ENCODE measurements around the gene SH3PXD2B. TPM values are rescaled to one million over a fixed set of nuclear protein-coding genes. Genes with fewer than 3 reads are reported as not detected.
"Not testable (repeated sequence)": the region's sequence is repeated elsewhere in the genome, so short reads cannot be mapped to it uniquely, and the experiment has no call there.

SH3PXD2B gene
- total RNA-seq, 1 donor from 2014 or later = 62.4 TPM

DNA sequence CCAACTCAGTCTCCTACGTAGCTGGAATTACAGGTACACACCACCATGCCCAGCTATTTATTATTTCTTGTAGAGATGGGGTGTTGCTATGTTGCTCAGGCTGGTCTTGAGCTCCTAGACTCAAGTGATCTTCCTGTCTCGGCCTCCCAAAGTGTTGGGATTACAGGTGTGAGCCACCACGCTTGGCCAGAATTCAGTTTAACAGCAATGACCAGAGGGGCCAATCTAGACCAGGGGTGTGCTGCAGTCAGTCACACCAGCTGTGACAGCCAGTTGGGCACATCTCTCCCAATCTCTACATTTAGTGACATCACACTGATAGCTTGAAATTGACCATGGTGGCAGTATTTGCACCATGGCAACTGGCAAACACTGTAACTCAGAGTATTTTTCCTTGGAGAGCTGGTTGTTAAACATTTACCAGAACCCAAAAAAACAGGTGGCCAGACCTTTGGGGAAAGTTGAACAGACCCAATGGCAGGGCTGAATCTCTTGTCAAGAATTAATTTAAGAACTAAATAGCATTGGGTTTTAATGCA, 103.0 kb downstream of the SH3PXD2B start:
- Histone ChIP-seq H3K36me3 (ENCODE audit: control insufficient read depth, insufficient read depth, low read length) (peaks cover 1% of the 10 kb centered on the region), H3K27me3 (ENCODE audit: control insufficient read depth, insufficient read depth, low read length) (no peaks in the 10 kb centered on the region), H3K4me3 (ENCODE audit: low read depth, low read length) (no peak overlapping the region)
- TF ChIP-seq, protein P1, sequence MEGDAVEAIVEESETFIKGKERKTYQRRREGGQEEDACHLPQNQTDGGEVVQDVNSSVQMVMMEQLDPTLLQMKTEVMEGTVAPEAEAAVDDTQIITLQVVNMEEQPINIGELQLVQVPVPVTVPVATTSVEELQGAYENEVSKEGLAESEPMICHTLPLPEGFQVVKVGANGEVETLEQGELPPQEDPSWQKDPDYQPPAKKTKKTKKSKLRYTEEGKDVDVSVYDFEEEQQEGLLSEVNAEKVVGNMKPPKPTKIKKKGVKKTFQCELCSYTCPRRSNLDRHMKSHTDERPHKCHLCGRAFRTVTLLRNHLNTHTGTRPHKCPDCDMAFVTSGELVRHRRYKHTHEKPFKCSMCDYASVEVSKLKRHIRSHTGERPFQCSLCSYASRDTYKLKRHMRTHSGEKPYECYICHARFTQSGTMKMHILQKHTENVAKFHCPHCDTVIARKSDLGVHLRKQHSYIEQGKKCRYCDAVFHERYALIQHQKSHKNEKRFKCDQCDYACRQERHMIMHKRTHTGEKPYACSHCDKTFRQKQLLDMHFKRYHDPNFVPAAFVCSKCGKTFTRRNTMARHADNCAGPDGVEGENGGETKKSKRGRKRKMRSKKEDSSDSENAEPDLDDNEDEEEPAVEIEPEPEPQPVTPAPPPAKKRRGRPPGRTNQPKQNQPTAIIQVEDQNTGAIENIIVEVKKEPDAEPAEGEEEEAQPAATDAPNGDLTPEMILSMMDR (IDR thresholded peaks at IDR 0.05; ENCODE audit: insufficient read depth, low read length, poor library complexity, severe bottlenecking) = no peak
- DNase-seq (ENCODE audit: low read depth) = no peak

DNA sequence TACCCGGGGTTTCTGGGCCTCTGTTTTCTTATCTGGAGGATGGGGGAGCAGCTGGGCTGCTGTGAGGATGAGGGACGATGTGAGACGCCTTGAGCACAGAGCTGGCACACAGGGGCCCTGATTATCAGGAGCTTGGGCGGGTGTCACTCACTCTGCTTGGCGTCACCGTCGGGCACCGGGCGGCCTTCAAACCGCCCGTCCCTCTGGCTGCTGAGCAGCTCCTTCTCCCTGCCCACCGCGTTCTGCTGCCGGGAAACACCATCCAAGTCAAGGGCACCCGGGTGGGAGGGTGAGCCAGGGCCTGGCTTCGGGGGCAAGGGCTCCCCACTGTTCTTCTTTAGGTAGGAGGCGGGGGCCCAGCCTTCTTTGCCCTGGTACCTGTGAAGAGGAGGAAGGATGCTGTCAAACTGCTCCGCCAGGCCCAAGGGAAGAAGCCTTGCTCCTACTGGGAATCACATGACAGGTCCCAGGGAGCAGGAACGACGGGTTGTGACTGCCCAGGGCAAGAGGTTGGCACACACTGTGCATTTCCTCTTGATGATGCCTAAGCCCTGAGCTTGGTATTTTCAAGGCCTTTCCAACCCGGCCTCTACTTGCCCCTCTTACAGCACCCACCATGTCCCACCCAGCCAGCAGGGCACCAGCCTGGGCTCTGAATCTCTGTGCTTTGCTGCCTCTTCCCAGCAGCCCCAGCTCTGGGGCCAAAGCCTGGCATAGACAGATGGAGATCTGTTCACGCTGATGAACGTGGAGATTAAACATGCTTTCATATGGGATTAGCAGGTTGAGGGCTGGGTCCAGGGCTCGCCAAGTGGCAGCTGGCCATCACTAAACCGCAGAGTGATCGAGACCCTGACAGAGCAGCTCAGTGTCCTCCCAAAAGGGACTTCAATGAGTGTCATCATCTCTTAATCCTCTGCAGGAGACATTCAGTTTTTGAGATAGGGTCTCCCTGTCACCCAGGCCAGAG, 103.8 kb downstream of the SH3PXD2B start:
- no peaks in the 10 kb centered on the region for H3K27me3 ChIP-seq (ENCODE audit: control insufficient read depth, insufficient read depth, low read length)
- DNase-seq (ENCODE audit: low read depth) = no peak
- peaks cover 1% of the 10 kb centered on the region for H3K36me3 ChIP-seq (ENCODE audit: control insufficient read depth, insufficient read depth, low read length)
- no peak overlapping the region for H3K4me3 ChIP-seq (ENCODE audit: low read depth, low read length)
- TF ChIP-seq, protein P1 (IDR thresholded peaks at IDR 0.05; ENCODE audit: insufficient read depth, low read length, poor library complexity, severe bottlenecking) = no peak

DNA sequence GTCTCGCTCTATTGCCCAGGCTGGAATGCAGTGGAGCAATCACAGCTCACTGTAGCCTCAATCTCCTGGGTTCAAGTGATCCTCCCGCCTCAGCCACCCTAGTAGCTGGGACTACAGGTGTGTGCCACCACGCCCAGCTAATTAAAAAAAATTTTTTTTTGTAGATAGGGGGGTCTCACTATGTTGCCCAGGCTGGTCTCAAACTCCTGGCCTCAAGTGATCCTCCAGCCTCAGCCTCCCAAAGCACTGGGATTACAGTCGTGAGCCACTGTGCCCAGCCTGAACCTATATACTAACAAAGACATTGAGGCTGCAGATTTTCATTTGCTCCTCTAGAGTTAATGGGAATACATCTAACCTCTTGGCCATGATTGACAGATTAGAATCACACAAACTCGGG, 105.6 kb downstream of the SH3PXD2B start:
- not testable (repeated sequence) for DNase-seq (ENCODE audit: low read depth); H3K27me3 ChIP-seq (ENCODE audit: control insufficient read depth, insufficient read depth, low read length); H3K4me3 ChIP-seq (ENCODE audit: low read depth, low read length); H3K36me3 ChIP-seq (ENCODE audit: control insufficient read depth, insufficient read depth, low read length)

DNA sequence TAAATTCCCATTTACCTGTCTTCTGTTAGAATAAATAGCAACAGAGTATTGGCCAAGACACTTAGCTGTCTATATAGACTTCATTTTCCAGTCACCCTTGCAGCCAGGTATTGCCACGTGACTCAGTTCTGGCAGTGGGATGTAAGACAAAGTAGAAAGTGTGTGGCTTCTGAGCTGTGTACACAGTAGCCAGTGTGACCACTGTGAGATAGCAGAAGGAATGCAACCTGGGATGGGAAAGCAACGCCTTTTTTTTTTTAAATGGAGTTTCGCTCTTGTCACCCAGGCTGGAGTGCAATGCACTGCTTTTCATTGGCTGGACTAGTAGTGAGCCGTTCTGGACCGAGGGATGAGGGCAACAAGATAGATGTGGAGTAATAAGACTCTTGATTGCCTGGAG, 106.2 kb downstream of the SH3PXD2B start:
- H3K36me3 ChIP-seq (ENCODE audit: control insufficient read depth, insufficient read depth, low read length) = peaks cover 1% of the 10 kb centered on the region

DNA sequence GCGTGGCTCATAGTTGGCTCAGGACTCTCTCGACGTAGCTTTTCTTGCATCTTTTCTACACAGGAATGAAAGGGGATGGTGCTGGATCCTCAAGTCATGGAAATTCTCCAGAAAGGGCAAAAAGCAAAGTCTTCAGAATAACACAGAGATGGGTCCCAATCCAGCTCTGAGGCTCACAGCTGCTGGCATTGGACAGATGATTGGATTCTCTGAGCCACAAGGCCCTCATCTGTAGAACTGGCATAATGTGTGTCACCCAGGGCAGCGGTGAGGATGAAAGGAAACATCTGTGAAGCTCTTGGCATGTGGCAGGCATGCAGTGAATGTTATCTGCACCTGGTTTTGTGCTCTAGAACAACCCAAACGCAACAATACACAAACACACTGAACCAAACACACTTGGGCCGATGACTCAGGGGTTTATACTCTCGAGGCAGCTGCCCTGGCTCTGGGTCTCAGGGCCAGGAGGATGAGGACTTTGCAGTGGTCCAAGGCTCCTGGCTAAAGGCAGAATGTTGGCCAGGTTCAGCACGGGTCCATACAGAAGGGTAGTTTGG, 106.8 kb downstream of the SH3PXD2B start:
- peaks cover 1% of the 10 kb centered on the region for H3K36me3 ChIP-seq (ENCODE audit: control insufficient read depth, insufficient read depth, low read length)
- H3K27me3 ChIP-seq (ENCODE audit: control insufficient read depth, insufficient read depth, low read length) = no peaks in the 10 kb centered on the region
- TF ChIP-seq, protein P1 (IDR thresholded peaks at IDR 0.05; ENCODE audit: insufficient read depth, low read length, poor library complexity, severe bottlenecking) = no peak
- no peak for DNase-seq (ENCODE audit: low read depth)
- no peak overlapping the region for H3K4me3 ChIP-seq (ENCODE audit: low read depth, low read length)

More for the DNA sequence above, 106.2 kb downstream of the SH3PXD2B start:
- H3K4me3 ChIP-seq (ENCODE audit: low read depth, low read length) = no peak overlapping the region
- no peaks in the 10 kb centered on the region for H3K27me3 ChIP-seq (ENCODE audit: control insufficient read depth, insufficient read depth, low read length)
- TF ChIP-seq, protein P1 (IDR thresholded peaks at IDR 0.05; ENCODE audit: insufficient read depth, low read length, poor library complexity, severe bottlenecking) = no peak
- no peak for DNase-seq (ENCODE audit: low read depth)

DNA sequence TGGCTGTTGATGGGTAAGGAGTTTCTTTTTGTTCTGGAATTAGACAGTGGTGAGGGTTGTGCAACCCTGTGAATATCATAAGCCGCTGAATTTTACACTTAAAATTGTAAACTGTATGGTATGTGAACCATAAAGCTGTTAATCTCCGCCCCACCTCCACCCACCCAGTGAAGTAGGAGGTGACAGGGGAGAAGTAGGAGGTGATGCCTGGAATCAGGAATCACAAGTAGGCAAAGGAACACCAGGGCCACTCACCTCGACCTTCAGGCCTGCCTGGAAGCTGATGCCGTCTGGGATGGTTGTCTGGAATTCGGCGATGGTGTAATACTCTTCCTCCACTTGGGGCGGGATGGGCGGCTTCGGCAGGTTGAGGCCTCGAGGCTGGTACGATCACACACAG, 108.4 kb downstream of the SH3PXD2B start:
- Histone ChIP-seq H3K27me3 (ENCODE audit: control insufficient read depth, insufficient read depth, low read length) (no peaks in the 10 kb centered on the region), H3K36me3 (ENCODE audit: control insufficient read depth, insufficient read depth, low read length) (peaks cover 1% of the 10 kb centered on the region), H3K4me3 (ENCODE audit: low read depth, low read length) (no peak overlapping the region)
- DNase-seq (ENCODE audit: low read depth) = no peak
- TF ChIP-seq, protein P1 (IDR thresholded peaks at IDR 0.05; ENCODE audit: insufficient read depth, low read length, poor library complexity, severe bottlenecking) = no peak

All from kidney epithelial cell (primary cell).